LoVo (cell line): ENCODE measurements around the gene TAP1.

Experiments used
- DNase-seq: peaks from one replicate; pipeline ENCODE4 v3.0.0-alpha.2; 2016; ENCODE audit warnings: low spot score

The TAP1 gene

DNA sequence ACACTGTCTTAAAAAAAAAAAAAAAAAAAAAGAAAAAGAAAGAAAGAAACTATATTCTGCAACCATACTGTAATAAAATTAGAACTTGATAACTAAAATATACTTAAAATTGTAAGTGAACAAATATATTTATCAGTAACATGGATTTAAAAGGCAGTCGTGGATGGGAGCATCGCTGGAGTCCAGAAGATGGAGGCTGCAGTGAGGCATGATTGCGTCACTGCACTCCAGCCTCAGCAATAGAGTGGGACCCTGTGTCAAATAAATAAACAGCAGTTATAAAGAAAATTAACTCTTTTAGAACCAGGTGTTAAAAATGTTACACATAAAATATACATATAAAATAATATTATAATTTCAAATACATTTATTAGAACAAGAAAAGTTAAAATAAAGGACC lies 9.2 kb upstream of the TAP1 start:
- no peak for DNase-seq

- DNase-seq: no peak
These were observed 7.2 kb upstream of the TAP1 start for GRCh38 chr6:32860674-32861073.

DNA sequence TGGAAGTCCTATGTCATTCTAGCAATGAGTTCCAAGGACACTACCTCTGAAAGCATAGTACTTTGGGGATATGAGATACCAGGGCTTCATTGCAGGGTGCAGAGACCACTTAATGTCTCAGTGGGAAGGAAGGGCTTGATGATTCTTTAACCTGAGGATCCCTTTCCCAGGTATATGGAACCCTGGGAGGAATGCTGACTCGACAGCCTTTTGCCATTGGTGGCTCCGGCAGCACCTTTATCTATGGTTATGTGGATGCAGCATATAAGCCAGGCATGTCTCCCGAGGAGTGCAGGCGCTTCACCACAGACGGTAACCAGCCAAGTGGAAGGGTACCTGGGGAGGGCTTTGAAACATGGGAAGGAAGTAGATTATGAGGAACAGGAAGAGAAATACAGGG lies 4.7 kb upstream of the TAP1 start:
- DNase-seq: no peak

DNA sequence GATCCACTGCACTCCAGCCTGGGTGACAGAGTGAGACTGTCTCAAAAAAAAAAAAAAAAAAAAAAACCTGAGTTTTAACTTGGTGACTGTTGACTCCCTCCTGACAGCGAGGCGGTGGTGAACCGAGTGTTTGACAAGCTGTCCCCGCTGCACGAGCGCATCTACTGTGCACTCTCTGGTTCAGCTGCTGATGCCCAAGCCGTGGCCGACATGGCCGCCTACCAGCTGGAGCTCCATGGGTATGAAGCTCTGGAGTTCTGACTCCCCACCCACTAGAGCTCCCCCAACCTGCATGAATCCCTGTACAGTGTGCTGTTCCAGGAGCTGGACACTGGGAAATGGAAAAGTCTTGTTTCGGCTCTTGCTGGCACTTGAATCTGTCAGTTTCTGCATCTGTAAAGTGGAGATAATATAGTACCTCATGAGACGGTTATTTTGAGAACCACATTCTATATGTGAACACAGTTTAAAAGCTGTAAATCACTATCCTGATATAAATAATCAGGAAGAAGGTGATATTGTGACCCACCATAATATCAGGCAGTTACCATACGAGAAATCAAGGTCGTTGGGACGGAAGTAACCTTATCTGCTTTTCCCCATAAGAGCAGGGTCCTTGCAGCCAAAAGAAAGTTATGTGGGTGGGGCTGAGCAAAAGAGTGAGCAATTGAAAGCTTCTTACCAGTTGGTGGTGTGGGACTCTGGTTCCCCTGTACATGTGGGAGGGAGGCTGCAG lies 3.8 kb upstream of the TAP1 start:
- DNase-seq: no peak

- DNase-seq: no peak
These were observed 2.1 kb upstream of the TAP1 start for GRCh38 chr6:32855467-32856174.

DNA sequence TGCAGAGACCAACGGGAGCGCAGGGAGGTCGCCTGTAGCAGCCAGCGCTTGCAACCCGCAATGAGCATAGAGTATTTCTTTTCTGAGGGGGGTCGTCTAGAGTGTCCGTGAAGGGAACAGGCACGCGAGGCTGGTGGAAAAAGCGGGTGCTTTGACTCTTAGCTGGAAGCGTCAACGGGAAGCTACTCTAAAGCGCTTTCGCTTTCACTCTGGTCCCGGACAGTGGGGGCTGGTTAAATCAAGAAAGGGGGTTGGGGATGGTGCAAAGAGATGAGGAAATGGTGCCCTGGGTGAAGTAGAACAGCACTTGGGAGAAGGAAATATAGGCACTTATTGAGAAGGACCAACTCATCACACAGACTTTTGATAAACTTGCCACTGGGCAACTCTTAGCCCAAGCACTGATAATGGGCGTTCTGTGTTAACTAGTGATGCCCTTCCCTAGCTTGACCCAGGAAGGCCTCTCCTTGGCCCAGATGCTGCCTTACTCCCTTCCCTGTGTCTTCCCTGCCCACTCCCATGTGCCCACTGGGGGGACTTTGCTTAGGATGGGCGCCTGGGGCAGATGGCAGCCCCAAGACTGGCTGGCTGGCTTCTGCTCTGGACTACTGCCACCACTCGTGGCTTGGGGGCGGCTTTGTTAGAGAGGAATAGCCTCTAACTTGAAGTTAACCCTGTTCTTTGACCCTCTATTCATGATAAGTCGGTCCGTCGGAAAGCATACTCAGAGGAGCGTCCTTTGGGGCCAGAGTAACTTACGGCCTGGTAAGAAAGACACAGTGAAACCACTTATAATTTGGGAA lies 1.1 kb upstream of the TAP1 start:
- no peak for DNase-seq

GRCh38 chr6:32852844-32853540 lies 512 bp downstream of the TAP1 start:
- no peak for DNase-seq

GRCh38 chr6:32852018-32852843 lies 1.3 kb downstream of the TAP1 start:
- no peak for DNase-seq

- no peak for DNase-seq
These were observed 2.5 kb downstream of the TAP1 start for GRCh38 chr6:32851025-32851424.

DNA sequence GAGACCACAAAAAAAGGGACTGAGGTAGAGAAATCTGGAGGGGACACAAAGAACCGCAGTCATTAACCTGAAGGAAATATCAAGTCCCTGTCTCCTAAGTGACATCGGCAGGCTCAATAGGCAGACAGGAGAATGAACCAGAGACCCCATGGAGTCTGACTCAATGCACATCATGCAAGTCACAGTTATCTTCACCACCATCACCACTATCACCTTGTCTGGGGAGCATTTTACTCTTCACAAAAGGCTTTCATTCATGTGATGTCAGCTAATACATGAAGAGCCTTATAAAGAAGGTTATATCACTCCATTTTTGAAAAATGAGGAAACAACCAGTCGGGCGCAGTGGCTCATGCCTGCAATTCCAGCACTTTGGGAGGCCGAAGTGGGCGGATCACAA lies 4.4 kb downstream of the TAP1 start:
- DNase-seq: no peak

GRCh38 chr6:32847795-32848194 lies 5.7 kb downstream of the TAP1 start:
- DNase-seq: no peak

DNA sequence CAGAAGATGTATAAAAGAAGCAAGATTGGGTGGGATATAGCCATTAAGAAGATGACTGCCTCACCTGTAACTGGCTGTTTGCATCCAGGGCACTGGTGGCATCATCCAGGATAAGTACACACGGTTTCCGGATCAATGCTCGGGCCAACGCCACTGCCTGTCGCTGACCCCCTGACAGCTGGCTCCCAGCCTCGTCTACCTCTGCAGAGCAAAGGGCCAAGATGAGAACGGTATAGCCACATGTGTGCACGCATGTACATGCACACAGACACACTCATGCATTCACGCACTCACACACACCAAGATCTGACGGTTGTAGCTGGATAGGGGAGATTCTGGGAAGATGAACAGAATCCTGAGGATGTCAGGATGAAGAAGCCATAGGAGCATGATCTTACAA lies 6.5 kb downstream of the TAP1 start:
- no peak for DNase-seq

DNA sequence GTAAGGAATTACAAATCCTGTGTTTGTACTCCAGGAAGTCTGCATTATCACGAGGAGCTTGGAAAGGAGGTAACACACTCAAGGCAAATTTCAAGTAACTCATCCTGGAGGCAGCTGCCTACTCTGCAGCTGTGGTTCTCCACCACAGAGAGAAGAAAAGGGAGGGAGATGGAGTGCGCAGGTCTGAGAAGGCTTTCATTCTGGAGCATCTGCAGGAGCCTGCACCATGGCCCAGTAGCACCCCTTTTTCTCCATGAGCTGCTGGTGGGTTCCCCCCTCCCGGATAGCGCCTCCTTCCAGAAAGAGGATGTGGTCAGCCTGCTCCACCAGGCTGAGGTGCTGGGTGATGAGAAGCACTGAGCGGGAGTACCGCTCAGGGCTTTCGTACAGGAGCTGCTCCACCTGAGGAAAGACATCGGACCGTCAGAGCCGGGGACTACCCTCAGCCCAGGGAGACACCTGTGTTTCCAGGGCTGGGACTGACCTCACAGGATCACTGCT lies 8.1 kb downstream of the TAP1 start:
- DNase-seq: no peak

- no peak for DNase-seq
These were observed 8.6 kb downstream of the TAP1 start for GRCh38 chr6:32844839-32845383.

GRCh38 chr6:32843979-32844838 lies 9.3 kb downstream of the TAP1 start, which contains the start of gene PSMB8:
PSMB8 (minus strand) TSS chr6:32844047; CDS start chr6:32843996, 51 bp downstream.
- peak; percentile 98 for DNase-seq

DNA sequence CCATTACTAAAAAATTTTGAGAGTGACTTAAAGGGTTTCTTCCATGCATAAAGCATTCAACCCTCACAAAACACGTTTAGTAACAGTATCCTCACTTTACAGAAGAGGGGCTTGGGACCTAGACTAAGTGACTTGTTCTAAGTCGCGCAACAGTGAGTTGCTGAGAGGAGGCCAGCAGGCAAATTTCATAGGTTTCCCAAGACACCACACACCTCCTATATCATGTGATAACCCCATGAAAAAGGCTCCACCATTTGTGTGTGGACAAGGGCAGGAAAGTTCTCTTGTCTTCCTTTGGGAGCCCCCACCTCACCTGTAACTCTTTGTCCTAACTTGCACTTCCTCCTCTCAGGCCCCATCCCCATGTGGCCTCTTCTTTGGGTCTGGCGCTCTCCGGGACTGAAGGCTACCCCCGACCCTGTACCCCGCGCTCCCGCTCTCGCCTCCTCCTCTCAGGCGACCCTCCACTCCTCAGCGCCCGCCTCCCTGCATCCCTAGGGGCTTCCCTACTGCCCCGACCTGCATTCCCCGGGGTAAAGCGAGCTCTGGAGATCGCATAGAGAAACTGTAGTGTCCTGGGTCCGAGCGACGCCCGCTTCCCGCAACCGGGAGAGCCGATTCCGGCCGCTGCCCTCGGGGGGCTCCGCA lies 10.0 kb downstream of the TAP1 start:
- DNase-seq: no peak

DNA sequence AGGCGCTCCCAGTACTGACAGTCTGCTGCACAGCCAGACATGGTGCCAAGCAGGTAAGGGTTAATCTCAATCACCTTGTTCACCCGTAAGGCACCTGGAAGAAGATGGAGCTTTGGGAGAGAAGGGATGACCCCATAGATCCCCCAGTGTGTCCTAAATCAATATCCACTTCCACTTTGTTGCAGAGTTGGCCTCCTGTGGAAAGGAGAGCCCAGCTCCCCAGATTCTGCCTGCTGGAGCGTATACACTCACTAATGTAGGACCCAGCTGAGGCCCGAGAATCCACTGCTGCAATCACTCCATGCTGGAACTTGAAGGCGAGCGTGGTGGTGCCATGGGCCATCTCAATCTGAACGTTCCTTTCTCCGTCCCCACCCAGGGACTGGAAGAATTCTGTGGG lies 10.8 kb downstream of the TAP1 start:
- DNase-seq: no peak

- no peak for DNase-seq
These were observed 11.4 kb downstream of the TAP1 start for GRCh38 chr6:32842021-32842650.
